GM18499 (cell line): ENCODE data around the gene AP1M1.
"Not testable (repeated sequence)": the region's sequence is repeated elsewhere in the genome, so short reads cannot be mapped to it uniquely, and the experiment has no call there.

ENCODE experiments used
- ATAC-seq: cut with Tn5 transposase; IDR thresholded peaks from one replicate; pipeline ENCODE4 v1.9.1; 2021; ENCODE audit warnings: moderate number of reproducible peaks; ENCODE audit not compliant: insufficient read depth, unreplicated experiment

The AP1M1 gene

GRCh38 chr19:16258440-16258903 lies 60.8 kb downstream of the AP1M1 start:
- no peak for ATAC-seq

- ATAC-seq = no peak
Measured at GRCh38 chr19:16259385-16260159, 61.9 kb downstream of the AP1M1 start.

- ATAC-seq = no peak
Measured at GRCh38 chr19:16260160-16260811, 62.6 kb downstream of the AP1M1 start.

- ATAC-seq = no peak
Measured at GRCh38 chr19:16260812-16261161, 63.1 kb downstream of the AP1M1 start.

- no peak for ATAC-seq
Measured at GRCh38 chr19:16261584-16262368, 64.1 kb downstream of the AP1M1 start.

- ATAC-seq = no peak
Measured at GRCh38 chr19:16262618-16263017, 64.9 kb downstream of the AP1M1 start.

- no peak for ATAC-seq
Measured at GRCh38 chr19:16263141-16263761, 65.5 kb downstream of the AP1M1 start.

- no peak for ATAC-seq
Measured at GRCh38 chr19:16265205-16265604, 67.5 kb downstream of the AP1M1 start.

- ATAC-seq = no peak
Measured at GRCh38 chr19:16265890-16266585, 68.3 kb downstream of the AP1M1 start.

GRCh38 chr19:16266586-16266942 lies 68.9 kb downstream of the AP1M1 start:
- no peak for ATAC-seq

- ATAC-seq = no peak
Measured at GRCh38 chr19:16268676-16269319, 71.1 kb downstream of the AP1M1 start.

- ATAC-seq = no peak
Measured at GRCh38 chr19:16272945-16273344, 75.2 kb downstream of the AP1M1 start.

- ATAC-seq = no peak
Measured at GRCh38 chr19:16274447-16274846, 76.7 kb downstream of the AP1M1 start.

GRCh38 chr19:16280306-16280705 lies 82.6 kb downstream of the AP1M1 start:
- no peak for ATAC-seq

GRCh38 chr19:16281743-16282142 lies 84.0 kb downstream of the AP1M1 start:
- ATAC-seq = no peak

- no peak for ATAC-seq
Measured at GRCh38 chr19:16283210-16284061, 85.7 kb downstream of the AP1M1 start.

GRCh38 chr19:16284505-16284904 lies 86.8 kb downstream of the AP1M1 start:
- no peak for ATAC-seq

- ATAC-seq = not testable (repeated sequence)
Measured at GRCh38 chr19:16285079-16285478, 87.4 kb downstream of the AP1M1 start.
